Esophagus mucosa (tissue), 1 donor: ENCODE data around the gene RNF168. TPM values are rescaled to one million over a fixed set of nuclear protein-coding genes. Genes with fewer than 3 reads are reported as not detected.
"Not testable (repeated sequence)": the region's sequence is repeated elsewhere in the genome, so short reads cannot be mapped to it uniquely, and the experiment has no call there.

Experiments used
- ATAC-seq: fragments of 200-7000 bp; cut with Tn5 transposase; one replicate; pipeline ENCODE4 v1.9.1; 2020
- total RNA-seq: library from RNA; stranded (reverse); gene quantifications from one replicate; pipeline ENCODE4 v1.2.4, GENCODE V29; 2023
- donor health status: DM: yes; HTN: yes; CAD: no.

RNF168 gene
- total RNA-seq, 1 donor from 2014 or later, result 15.8 TPM

GRCh38 chr3:196463804-196464203 lies 39.8 kb downstream of the RNF168 start:
- no peak for ATAC-seq

DNA sequence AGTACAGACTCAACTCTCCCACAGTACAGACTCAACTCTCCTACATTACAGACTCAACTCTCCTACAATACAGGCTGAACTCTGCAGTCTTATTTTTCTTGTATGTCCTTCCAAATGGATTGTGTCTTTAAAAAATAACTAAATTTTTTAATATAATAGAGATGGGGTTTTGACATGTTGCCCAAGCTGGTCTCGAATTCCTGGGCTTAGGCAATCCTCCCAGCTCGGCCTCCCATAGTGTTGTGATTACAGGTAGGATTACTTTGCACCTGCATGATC lies 40.2 kb downstream of the RNF168 start:
- no peak for ATAC-seq

- not testable (repeated sequence) for ATAC-seq
Observed at GRCh38 chr3:196462680-196463477, 40.7 kb downstream of the RNF168 start.

DNA sequence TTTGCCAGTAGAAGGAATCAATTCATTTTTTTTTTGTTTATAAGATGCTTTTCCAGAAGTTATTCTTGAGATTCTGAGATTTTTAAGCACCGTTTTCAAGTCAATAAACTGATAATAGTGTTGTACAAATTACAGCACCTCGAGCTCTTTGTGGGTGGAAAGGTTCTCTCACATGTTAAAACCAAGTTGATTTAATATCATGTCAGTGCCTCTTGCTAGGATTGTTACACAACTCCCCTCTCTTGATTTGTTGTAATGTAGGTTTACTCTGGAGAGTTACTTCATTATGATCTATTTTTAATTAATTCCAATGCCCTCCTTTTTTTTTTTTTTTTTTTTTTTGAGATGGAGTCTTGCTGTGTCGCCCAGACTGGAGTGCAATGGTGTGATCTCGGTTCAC lies 45.5 kb downstream of the RNF168 start:
- ATAC-seq, result no peak

GRCh38 chr3:196457470-196457869 lies 46.1 kb downstream of the RNF168 start:
- ATAC-seq, result not testable (repeated sequence)

DNA sequence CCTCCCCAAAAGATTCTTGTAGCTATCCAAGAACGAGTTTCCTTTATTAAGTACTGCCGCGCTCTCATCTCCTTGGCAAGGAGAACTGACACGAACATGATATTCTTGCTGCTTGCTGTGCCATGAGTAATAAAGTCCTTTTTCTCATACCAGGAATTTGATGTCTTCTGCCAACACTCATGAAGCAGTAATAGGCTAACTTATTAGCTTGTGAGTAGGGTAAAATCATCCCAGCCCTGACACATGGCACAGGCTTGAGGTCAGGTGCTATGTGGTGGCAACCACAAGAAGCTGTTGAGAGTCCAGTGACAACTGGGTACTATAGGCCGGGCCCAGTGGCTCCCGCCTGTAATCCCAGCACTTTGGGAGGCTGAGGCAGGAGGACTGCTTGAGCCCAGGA lies 48.6 kb downstream of the RNF168 start:
- peak; percentile 52 for ATAC-seq

DNA sequence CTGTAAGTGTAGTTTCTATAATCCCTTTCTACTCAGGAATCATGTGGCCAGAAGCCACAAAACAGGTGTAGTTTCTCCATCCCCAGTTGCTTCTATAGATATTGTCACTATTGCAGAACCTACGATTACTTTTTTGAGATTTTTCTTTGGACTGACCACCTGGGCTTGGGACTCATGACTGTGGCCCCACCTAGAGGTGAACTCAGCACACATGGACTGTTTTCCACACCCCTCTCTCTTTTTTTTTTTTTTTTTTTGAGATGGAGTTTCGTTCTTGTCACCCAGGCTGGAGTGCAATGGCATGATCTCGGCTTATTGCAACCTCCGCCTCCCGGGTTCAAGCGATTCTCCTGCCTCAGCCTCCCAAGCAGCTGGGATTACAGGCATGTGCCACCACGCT lies 58.2 kb downstream of the RNF168 start:
- ATAC-seq, result not testable (repeated sequence)

- ATAC-seq, result no peak
Observed at GRCh38 chr3:196444500-196444894, 59.1 kb downstream of the RNF168 start.

GRCh38 chr3:196440696-196441095 lies 62.9 kb downstream of the RNF168 start:
- no peak for ATAC-seq

DNA sequence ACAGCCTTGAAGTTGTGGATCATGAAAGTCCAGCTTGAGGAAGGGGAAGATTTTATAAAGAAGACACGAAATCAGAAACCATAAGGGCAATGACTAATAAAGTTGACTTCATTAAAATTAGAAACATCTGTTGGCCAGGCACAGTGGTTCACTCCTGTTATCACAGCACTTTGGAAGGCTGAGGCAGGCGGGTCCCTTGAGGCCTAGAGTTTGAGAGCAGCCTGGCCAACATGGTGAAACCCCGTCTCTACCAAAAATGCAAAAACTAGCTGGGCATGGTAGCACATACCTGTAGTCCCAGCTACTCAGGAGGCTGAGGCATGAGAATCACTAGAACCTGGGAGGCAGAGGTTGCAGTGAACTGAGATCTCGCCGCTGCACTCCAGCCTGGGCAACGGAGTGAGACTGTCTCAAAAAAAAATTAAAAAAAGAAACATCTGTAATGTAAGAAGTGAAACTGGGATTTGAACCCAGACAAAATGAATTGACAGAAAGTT lies 63.5 kb downstream of the RNF168 start:
- ATAC-seq, result no peak

DNA sequence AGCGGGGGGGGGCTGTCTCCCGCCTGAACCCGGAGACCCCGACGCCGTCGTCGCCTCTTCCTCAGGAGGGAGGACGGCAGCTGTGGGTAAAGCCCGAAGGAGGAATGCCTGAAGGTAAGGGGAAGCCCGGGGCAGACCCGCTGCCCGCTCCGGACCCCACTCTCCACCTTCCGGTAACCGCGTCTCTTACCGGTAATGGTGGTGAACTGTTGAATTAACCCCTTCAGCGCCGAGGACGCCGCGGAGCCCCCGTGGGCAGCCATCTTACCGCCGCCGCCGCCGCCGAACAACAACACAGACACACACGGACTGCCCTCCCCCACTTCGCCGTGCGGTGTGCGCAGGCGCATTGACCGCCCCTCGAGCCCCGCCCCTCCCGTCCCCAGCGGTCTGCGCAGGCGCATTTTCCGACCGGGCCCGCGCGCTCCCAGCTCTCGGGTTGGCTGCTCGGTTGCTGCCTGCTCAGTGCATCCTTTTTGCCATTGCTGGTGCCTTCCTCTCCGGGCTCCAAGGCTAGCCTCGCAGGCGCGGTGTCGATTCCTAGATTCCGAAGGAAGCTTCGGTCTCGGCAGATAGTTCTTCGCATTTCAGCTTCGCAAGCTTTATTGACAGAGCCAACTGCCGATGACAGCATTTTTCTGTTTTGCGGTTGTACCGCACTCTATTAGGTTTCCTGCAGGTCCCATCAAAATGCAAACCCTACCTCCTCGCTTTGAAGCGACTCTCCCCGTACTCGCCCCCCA lies 71.3 kb downstream of the RNF168 start, which contains the start of gene UBXN7:
Gene UBXN7 (minus strand): TSS at position 291 of the 743 bp plus-strand sequence. CDS start 28 bp downstream, at position 263.
- peak; percentile 100 for ATAC-seq

GRCh38 chr3:196431181-196432136 lies 72.1 kb downstream of the RNF168 start:
- peak; percentile 45 for ATAC-seq

GRCh38 chr3:196428041-196428440 lies 75.5 kb downstream of the RNF168 start:
- ATAC-seq, result no peak

DNA sequence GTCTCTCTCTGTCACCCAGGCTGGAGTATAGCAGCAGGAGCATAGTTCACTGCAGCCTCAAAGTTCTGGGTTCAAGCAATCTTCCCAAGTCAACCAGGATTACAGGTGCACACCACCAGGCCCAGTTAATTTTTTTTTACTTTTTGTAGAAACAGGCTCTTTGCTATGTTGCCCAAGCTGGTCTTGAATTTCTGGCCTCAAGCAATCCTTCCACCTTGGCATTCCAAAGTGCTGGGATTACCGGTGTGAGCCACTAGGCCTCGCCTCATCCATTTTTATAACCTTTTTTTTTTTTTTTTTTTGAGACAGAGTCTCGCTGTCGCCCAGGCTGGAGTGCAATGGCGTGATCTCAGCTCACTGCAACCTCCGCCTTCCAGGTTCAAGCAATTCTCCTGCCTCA lies 79.1 kb downstream of the RNF168 start:
- ATAC-seq, result not testable (repeated sequence)

- peak; percentile 59 for ATAC-seq
Observed at GRCh38 chr3:196423044-196423781, 80.4 kb downstream of the RNF168 start.

DNA sequence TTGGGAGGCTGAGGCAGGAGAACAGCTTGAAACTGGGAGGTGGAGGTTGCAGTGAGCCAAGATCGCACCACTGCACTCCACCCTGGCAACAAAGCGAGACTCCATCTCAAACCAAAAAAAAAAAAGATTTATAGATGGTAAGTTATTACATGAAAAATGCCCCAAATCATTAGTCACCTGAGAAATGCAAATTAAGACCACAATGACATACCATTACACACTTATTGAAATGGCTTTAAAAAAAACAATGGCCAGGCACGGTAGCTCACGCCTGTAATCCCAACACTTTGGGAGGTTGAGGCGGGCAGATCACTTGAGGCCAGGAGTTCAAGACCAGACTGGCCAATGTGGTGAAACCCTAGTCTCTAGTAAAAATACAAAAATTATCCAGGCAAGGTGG lies 81.9 kb downstream of the RNF168 start:
- ATAC-seq, result not testable (repeated sequence)

DNA sequence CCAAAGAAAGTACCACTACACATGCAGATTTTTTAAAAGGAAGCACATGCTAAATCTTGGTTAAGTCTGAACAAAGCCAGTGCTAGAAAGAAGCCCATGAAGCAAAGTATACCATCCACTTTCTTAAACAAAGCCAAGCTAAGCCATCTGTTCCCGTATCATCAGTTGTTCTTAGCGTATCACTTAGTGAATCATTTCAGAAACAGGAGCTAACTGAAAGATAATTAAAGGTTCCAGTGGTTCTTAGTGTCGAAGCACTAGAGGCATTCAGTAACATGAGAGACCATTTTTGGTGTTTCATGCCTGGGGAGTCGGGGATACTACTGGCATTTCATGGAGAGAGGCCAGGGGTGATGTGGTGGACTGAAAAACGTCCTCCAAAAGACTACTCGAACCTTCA lies 84.2 kb downstream of the RNF168 start:
- ATAC-seq, result no peak
